Occipital lobe (tissue), 2 donors: ENCODE measurements around the gene SLC1A6. TPM values are rescaled to one million over a fixed set of nuclear protein-coding genes. Genes with fewer than 3 reads are reported as not detected.
"Not testable (repeated sequence)": the region's sequence is repeated elsewhere in the genome, so short reads cannot be mapped to it uniquely, and the experiment has no call there.

Experiments
- DNase-seq: peaks from one replicate; lab custom pipeline; 2025; lab: John Stamatoyannopoulos, UW
- total RNA-seq: library from RNA; depleted of rRNA; stranded (reverse); fragments of >200 nt; gene quantifications from one replicate; pipeline ENCODE4 v1.2.3, GENCODE V29; 2014

Gene SLC1A6
- total RNA-seq, 1 donor from 2014 or later, result 72.2 TPM

- no peak for DNase-seq
Measured at GRCh38 chr19:14957464-14957863, 22.2 kb downstream of the SLC1A6 start.

GRCh38 chr19:14954071-14954655 is 25.5 kb downstream of the SLC1A6 start:
- no peak for DNase-seq

- no peak for DNase-seq
Measured at GRCh38 chr19:14952767-14953166, 26.9 kb downstream of the SLC1A6 start.

GRCh38 chr19:14950421-14950820 is 29.2 kb downstream of the SLC1A6 start:
- DNase-seq, result no peak

GRCh38 chr19:14949876-14950275 is 29.8 kb downstream of the SLC1A6 start:
- DNase-seq, result no peak

GRCh38 chr19:14949413-14949812 is 30.3 kb downstream of the SLC1A6 start:
- DNase-seq, result not testable (repeated sequence)

- no peak for DNase-seq
Measured at GRCh38 chr19:14944456-14944855, 35.2 kb downstream of the SLC1A6 start.

GRCh38 chr19:14943601-14944000 is 36.1 kb downstream of the SLC1A6 start:
- no peak for DNase-seq

GRCh38 chr19:14941189-14941588 is 38.5 kb downstream of the SLC1A6 start, which contains the start of gene OR7C2:
Gene OR7C2, plus strand, starts transcription at chr19:14941489. Its CDS starts 0 bp downstream, at chr19:14941489.
- no peak for DNase-seq

- no peak for DNase-seq
Measured at GRCh38 chr19:14940266-14940665, 39.4 kb downstream of the SLC1A6 start.

GRCh38 chr19:14933506-14933905 is 46.2 kb downstream of the SLC1A6 start:
- no peak for DNase-seq

- no peak for DNase-seq
Measured at GRCh38 chr19:14916848-14917247, 62.8 kb downstream of the SLC1A6 start.

GRCh38 chr19:14915116-14915515 is 64.5 kb downstream of the SLC1A6 start:
- no peak for DNase-seq

- DNase-seq, result no peak
Measured at GRCh38 chr19:14906711-14907110, 73.0 kb downstream of the SLC1A6 start.

GRCh38 chr19:14901675-14902260 is 77.9 kb downstream of the SLC1A6 start:
- DNase-seq, result no peak

Other genes with a start within 250 kb of the SLC1A6 start
- gene ADGRE2, start 201.3 kb downstream of the SLC1A6 start, total RNA-seq, result 0.16 TPM
- gene OR7A5, start 144.7 kb downstream of the SLC1A6 start, total RNA-seq, result not detected
- not detected for gene OR7C1, start 144.7 kb downstream of the SLC1A6 start, total RNA-seq
- gene OR7A10, start 130.9 kb downstream of the SLC1A6 start, total RNA-seq, result not detected
- not detected for gene OR7A17, start 93.7 kb downstream of the SLC1A6 start, total RNA-seq
- not detected for gene OR7C2, start 38.4 kb downstream of the SLC1A6 start, total RNA-seq
- not detected for gene CASP14, start 69.6 kb upstream of the SLC1A6 start, total RNA-seq
- not detected for gene OR1I1, start 102.3 kb upstream of the SLC1A6 start, total RNA-seq
- 2.5 TPM for gene SYDE1, start 127.5 kb upstream of the SLC1A6 start, total RNA-seq
- gene NOTCH3, start 221.1 kb upstream of the SLC1A6 start, total RNA-seq, result 12.6 TPM